ENCODE measurements around the gene FAM135A.
"Not testable (repeated sequence)": the region's sequence is repeated elsewhere in the genome, so short reads cannot be mapped to it uniquely, and the experiment has no call there.

FAM135A gene

GRCh38 chr6:70470016-70470415 lies 56.7 kb downstream of the FAM135A start:
- no peak for DNase-seq

- not testable (repeated sequence) for DNase-seq
Measured at GRCh38 chr6:70470510-70470909, 57.2 kb downstream of the FAM135A start.

- no peak for DNase-seq
Measured at GRCh38 chr6:70474751-70475150, 61.4 kb downstream of the FAM135A start.

GRCh38 chr6:70479236-70479635 lies 65.9 kb downstream of the FAM135A start:
- DNase-seq, result no peak

GRCh38 chr6:70486638-70487037 lies 73.3 kb downstream of the FAM135A start:
- DNase-seq, result not testable (repeated sequence)

GRCh38 chr6:70489364-70489763 lies 76.1 kb downstream of the FAM135A start:
- no peak for DNase-seq

- no peak for DNase-seq
Measured at GRCh38 chr6:70494833-70495232, 81.5 kb downstream of the FAM135A start.

- DNase-seq, result not testable (repeated sequence)
Measured at GRCh38 chr6:70495790-70496189, 82.5 kb downstream of the FAM135A start.

- DNase-seq, result no peak
Measured at GRCh38 chr6:70502484-70502883, 89.2 kb downstream of the FAM135A start.

GRCh38 chr6:70503813-70504465 lies 90.6 kb downstream of the FAM135A start:
- DNase-seq, result no peak

- DNase-seq, result no peak
Measured at GRCh38 chr6:70506321-70506720, 93.0 kb downstream of the FAM135A start.

- no peak for DNase-seq
Measured at GRCh38 chr6:70507161-70507560, 93.9 kb downstream of the FAM135A start.

- DNase-seq, result no peak
Measured at GRCh38 chr6:70508953-70509352, 95.6 kb downstream of the FAM135A start.

- no peak for DNase-seq
Measured at GRCh38 chr6:70510600-70510999, 97.3 kb downstream of the FAM135A start.

- no peak for DNase-seq
Measured at GRCh38 chr6:70518723-70519122, 105.4 kb downstream of the FAM135A start.

- no peak for DNase-seq
Measured at GRCh38 chr6:70520575-70520974, 107.3 kb downstream of the FAM135A start.

- DNase-seq, result no peak
Measured at GRCh38 chr6:70524721-70525286, 111.5 kb downstream of the FAM135A start.

- no peak for DNase-seq
Measured at GRCh38 chr6:70527071-70527737, 113.9 kb downstream of the FAM135A start.

- no peak for DNase-seq
Measured at GRCh38 chr6:70530023-70530422, 116.7 kb downstream of the FAM135A start.

GRCh38 chr6:70531133-70531532 lies 117.8 kb downstream of the FAM135A start:
- no peak for DNase-seq

- no peak for DNase-seq
Measured at GRCh38 chr6:70537266-70537665, 124.0 kb downstream of the FAM135A start.

GRCh38 chr6:70538376-70538775 lies 125.1 kb downstream of the FAM135A start:
- DNase-seq, result no peak

GRCh38 chr6:70547313-70547712 lies 134.0 kb downstream of the FAM135A start:
- DNase-seq, result no peak

GRCh38 chr6:70547905-70548304 lies 134.6 kb downstream of the FAM135A start:
- DNase-seq, result no peak

All from left hindlimb (tissue), 1 donor.